SK-N-MC (cell line): ENCODE data around the gene PTGDR2.
"Not testable (repeated sequence)": the region's sequence is repeated elsewhere in the genome, so short reads cannot be mapped to it uniquely, and the experiment has no call there.

Experiments
- DNase-seq: peaks from one replicate; pipeline ENCODE4 v3.0.0-alpha.2; 2011; ENCODE audit warnings: low read depth, low spot score
- H3K27ac ChIP-seq: fragments of 200-600 bp; sonication (generic); 2 replicates; pipeline ENCODE4 v1.5.1; 2016; ENCODE audit warnings: mixed run types
- H3K36me3 ChIP-seq: fragments of 200-600 bp; sonication (generic); 2 replicates; pipeline ENCODE4 v1.6.1; 2017; ENCODE audit warnings: antibody characterized with exemption, low read length, mixed read lengths; ENCODE audit not compliant: insufficient read depth
- H3K4me3 ChIP-seq: fragments of 200-600 bp; sonication (generic); 2 replicates; pipeline ENCODE4 v1.5.1; 2016
- H3K9ac ChIP-seq: fragments of 200-600 bp; sonication (generic); 2 replicates; pipeline ENCODE4 v1.8.0; 2017; ENCODE audit warnings: mixed run types, mixed read lengths; ENCODE audit not compliant: insufficient read length
- H3K9me3 ChIP-seq: fragments of 200-600 bp; sonication (generic); 2 replicates; pipeline ENCODE4 v1.6.1; 2017; ENCODE audit warnings: low read depth, mild to moderate bottlenecking, antibody characterized with exemption, low read length, moderate library complexity, mixed read lengths
- EZH2 ChIP-seq: fragments of 200-600 bp; sonication (generic); IDR thresholded peaks from one replicate; pipeline ENCODE4 v1.6.1; 2017; ENCODE audit warnings: antibody characterized with exemption
- FOXP2 ChIP-seq: optimal IDR thresholded peaks from 2 replicates; pipeline ENCODE3; 2011; ENCODE audit warnings: mild to moderate bottlenecking, moderate library complexity; ENCODE audit not compliant: insufficient read depth; ENCODE audit errors: extremely low read length, control extremely low read depth
- POLR2AphosphoS5 ChIP-seq: IDR thresholded peaks from 2 replicates; pipeline ENCODE4 v1.6.1; 2012; ENCODE audit warnings: mild to moderate bottlenecking, low read depth, low read length, borderline replicate concordance

Gene PTGDR2

GRCh38 chr11:60825790-60826189, 30.0 kb downstream of the PTGDR2 start:
- Histone ChIP-seq H3K9ac (no peak overlapping the region), H3K27ac (no peak overlapping the region), H3K4me3 (no peak overlapping the region), H3K36me3 (no peaks in the 10 kb centered on the region), H3K9me3 (no peaks in the 10 kb centered on the region)
- DNase-seq: no peak
- TF ChIP-seq POLR2AphosphoS5 (no peak), FOXP2 (no peak), EZH2 (no peak)

- H3K36me3 ChIP-seq: no peaks in the 10 kb centered on the region
- TF ChIP-seq FOXP2 (no peak), EZH2 (no peak), POLR2AphosphoS5 (no peak)
- no peak for DNase-seq
- no peak overlapping the region for H3K4me3 ChIP-seq
- no peak overlapping the region for H3K9ac ChIP-seq
- no peak overlapping the region for H3K27ac ChIP-seq
- H3K9me3 ChIP-seq: no peaks in the 10 kb centered on the region
Measured at GRCh38 chr11:60825118-60825517, 30.6 kb downstream of the PTGDR2 start.

- H3K36me3 ChIP-seq, H3K4me3 ChIP-seq, DNase-seq, H3K9ac ChIP-seq, H3K27ac ChIP-seq, H3K9me3 ChIP-seq: not testable (repeated sequence)
Measured at GRCh38 chr11:60823745-60824306, 31.9 kb downstream of the PTGDR2 start.

- TF ChIP-seq POLR2AphosphoS5: no peak
- no peak for TF ChIP-seq EZH2
- no peak for TF ChIP-seq FOXP2
- H3K27ac ChIP-seq: no peak overlapping the region
- no peaks in the 10 kb centered on the region for H3K36me3 ChIP-seq
- DNase-seq: no peak
- no peak overlapping the region for H3K9ac ChIP-seq
- no peak overlapping the region for H3K4me3 ChIP-seq
- H3K9me3 ChIP-seq: no peaks in the 10 kb centered on the region
Measured at GRCh38 chr11:60821827-60822599, 33.7 kb downstream of the PTGDR2 start.

- no peaks in the 10 kb centered on the region for H3K9me3 ChIP-seq
- TF ChIP-seq POLR2AphosphoS5 (no peak), EZH2 (no peak), FOXP2 (no peak)
- H3K4me3 ChIP-seq: no peak overlapping the region
- no peak overlapping the region for H3K27ac ChIP-seq
- DNase-seq: no peak
- no peaks in the 10 kb centered on the region for H3K36me3 ChIP-seq
- no peak overlapping the region for H3K9ac ChIP-seq
Measured at GRCh38 chr11:60818057-60818456, 37.7 kb downstream of the PTGDR2 start.

- no peak for TF ChIP-seq POLR2AphosphoS5
- no peak for TF ChIP-seq FOXP2
- TF ChIP-seq EZH2: no peak
- DNase-seq: no peak
- no peak overlapping the region for H3K9ac ChIP-seq
- H3K27ac ChIP-seq: no peak overlapping the region
- H3K36me3 ChIP-seq: no peaks in the 10 kb centered on the region
- no peaks in the 10 kb centered on the region for H3K9me3 ChIP-seq
- H3K4me3 ChIP-seq: no peak overlapping the region
Measured at GRCh38 chr11:60816590-60817157, 39.1 kb downstream of the PTGDR2 start.

- H3K36me3 ChIP-seq: no peaks in the 10 kb centered on the region
- no peak for DNase-seq
- H3K9me3 ChIP-seq: no peaks in the 10 kb centered on the region
- no peak overlapping the region for H3K4me3 ChIP-seq
- no peak overlapping the region for H3K9ac ChIP-seq
- TF ChIP-seq POLR2AphosphoS5: no peak
- TF ChIP-seq EZH2: no peak
- no peak for TF ChIP-seq FOXP2
- no peak overlapping the region for H3K27ac ChIP-seq
Measured at GRCh38 chr11:60814112-60814511, 41.6 kb downstream of the PTGDR2 start.

- no peaks in the 10 kb centered on the region for H3K9me3 ChIP-seq
- H3K4me3 ChIP-seq: no peak overlapping the region
- no peak overlapping the region for H3K27ac ChIP-seq
- TF ChIP-seq FOXP2: no peak
- TF ChIP-seq POLR2AphosphoS5: no peak
- no peak for TF ChIP-seq EZH2
- DNase-seq: no peak
- no peak overlapping the region for H3K9ac ChIP-seq
- no peaks in the 10 kb centered on the region for H3K36me3 ChIP-seq
Measured at GRCh38 chr11:60813324-60813723, 42.4 kb downstream of the PTGDR2 start.

- no peak for DNase-seq
- Histone ChIP-seq H3K36me3 (no peaks in the 10 kb centered on the region), H3K4me3 (no peak overlapping the region), H3K9me3 (no peaks in the 10 kb centered on the region), H3K9ac (no peak overlapping the region), H3K27ac (no peak overlapping the region)
- TF ChIP-seq POLR2AphosphoS5 (no peak), EZH2 (no peak), FOXP2 (no peak)
Measured at GRCh38 chr11:60810569-60810968, 45.2 kb downstream of the PTGDR2 start.
